GM19468 (cell line): Measurements from ENCODE around the gene MCMBP.
"Not testable (repeated sequence)": the region's sequence is repeated elsewhere in the genome, so short reads cannot be mapped to it uniquely, and the experiment has no call there.

Experiments
- ATAC-seq: cut with Tn5 transposase; IDR thresholded peaks from one replicate; pipeline ENCODE4 v1.9.1; 2021; ENCODE audit warnings: mild to moderate bottlenecking, moderate library complexity, moderate number of reproducible peaks; ENCODE audit not compliant: unreplicated experiment; ENCODE audit errors: extremely low read depth

Gene MCMBP

GRCh38 chr10:119796039-119796438, 76.6 kb downstream of the MCMBP start:
- ATAC-seq = no peak

- not testable (repeated sequence) for ATAC-seq
These were observed 77.5 kb downstream of the MCMBP start for GRCh38 chr10:119795101-119795500.

GRCh38 chr10:119786117-119786769, 86.4 kb downstream of the MCMBP start:
- ATAC-seq = no peak

- no peak for ATAC-seq
These were observed 88.1 kb downstream of the MCMBP start for GRCh38 chr10:119784340-119785067.

- ATAC-seq = no peak
These were observed 89.0 kb downstream of the MCMBP start for GRCh38 chr10:119783665-119784027.

GRCh38 chr10:119782981-119783664, 89.5 kb downstream of the MCMBP start:
- ATAC-seq = no peak

GRCh38 chr10:119781498-119781897, 91.1 kb downstream of the MCMBP start:
- ATAC-seq = no peak

- ATAC-seq = no peak
These were observed 91.7 kb downstream of the MCMBP start for GRCh38 chr10:119780879-119781480.
